Measurements from ENCODE around the gene RFNG.

DNA sequence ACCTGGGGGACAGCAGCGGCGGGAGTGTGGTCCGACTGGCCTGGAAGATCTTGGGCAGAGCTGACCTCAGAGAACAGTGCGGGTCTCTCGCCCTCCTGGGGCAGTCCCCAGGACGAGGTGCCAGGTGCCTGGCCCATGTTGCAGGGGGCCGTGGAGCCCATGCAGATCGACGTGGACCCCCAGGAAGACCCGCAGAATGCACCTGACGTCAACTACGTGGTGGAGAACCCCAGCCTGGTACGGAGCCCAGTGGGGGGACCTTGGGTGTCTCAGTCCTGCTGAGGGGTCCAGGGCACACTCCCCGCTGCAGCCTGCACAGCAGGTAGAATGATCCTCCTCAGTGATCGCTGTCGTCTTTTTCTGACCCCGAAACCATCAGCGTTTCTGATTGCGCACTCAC, 1.5 kb upstream of the RFNG start:
- TF ChIP-seq POLR2A (IDR thresholded peaks at IDR 0.05), result no peak
- TF ChIP-seq, protein P1, sequence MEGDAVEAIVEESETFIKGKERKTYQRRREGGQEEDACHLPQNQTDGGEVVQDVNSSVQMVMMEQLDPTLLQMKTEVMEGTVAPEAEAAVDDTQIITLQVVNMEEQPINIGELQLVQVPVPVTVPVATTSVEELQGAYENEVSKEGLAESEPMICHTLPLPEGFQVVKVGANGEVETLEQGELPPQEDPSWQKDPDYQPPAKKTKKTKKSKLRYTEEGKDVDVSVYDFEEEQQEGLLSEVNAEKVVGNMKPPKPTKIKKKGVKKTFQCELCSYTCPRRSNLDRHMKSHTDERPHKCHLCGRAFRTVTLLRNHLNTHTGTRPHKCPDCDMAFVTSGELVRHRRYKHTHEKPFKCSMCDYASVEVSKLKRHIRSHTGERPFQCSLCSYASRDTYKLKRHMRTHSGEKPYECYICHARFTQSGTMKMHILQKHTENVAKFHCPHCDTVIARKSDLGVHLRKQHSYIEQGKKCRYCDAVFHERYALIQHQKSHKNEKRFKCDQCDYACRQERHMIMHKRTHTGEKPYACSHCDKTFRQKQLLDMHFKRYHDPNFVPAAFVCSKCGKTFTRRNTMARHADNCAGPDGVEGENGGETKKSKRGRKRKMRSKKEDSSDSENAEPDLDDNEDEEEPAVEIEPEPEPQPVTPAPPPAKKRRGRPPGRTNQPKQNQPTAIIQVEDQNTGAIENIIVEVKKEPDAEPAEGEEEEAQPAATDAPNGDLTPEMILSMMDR (IDR thresholded peaks at IDR 0.05), result no peak

All from adrenal gland (tissue), 5 donors.